Hepatocyte (in vitro differentiated cells): ENCODE data around the gene CC2D2B. TPM values are rescaled to one million over a fixed set of nuclear protein-coding genes. Genes with fewer than 3 reads are reported as not detected.

Experiments
- DNase-seq: peaks from one replicate; pipeline ENCODE4 v3.0.0-alpha.2; 2016; ENCODE audit warnings: low spot score
- H2AFZ ChIP-seq: fragments of 200-600 bp; sonication (generic); 2 replicates; pipeline ENCODE4 v1.6.0; 2016; ENCODE audit warnings: antibody characterized with exemption, mild to moderate bottlenecking
- H3K27ac ChIP-seq: fragments of 200-600 bp; sonication (generic); 2 replicates; pipeline ENCODE4 v1.5.1; 2016; ENCODE audit warnings: mild to moderate bottlenecking
- H3K27me3 ChIP-seq: fragments of 200-600 bp; sonication (generic); 2 replicates; pipeline ENCODE4 v1.6.1; 2016
- H3K36me3 ChIP-seq: fragments of 200-600 bp; sonication (generic); replicated peaks from 2 replicates; pipeline ENCODE4 v1.5.1; 2016; ENCODE audit warnings: low read depth; ENCODE audit not compliant: insufficient read depth
- H3K4me1 ChIP-seq: fragments of 200-600 bp; sonication (generic); 2 replicates; pipeline ENCODE4 v1.5.1; 2016; ENCODE audit warnings: mild to moderate bottlenecking, moderate library complexity; ENCODE audit not compliant: insufficient read depth
- H3K4me2 ChIP-seq: fragments of 200-600 bp; sonication (generic); 2 replicates; pipeline ENCODE4 v1.6.0; 2016
- H3K4me3 ChIP-seq: fragments of 200-600 bp; sonication (generic); 2 replicates; pipeline ENCODE4 v1.5.1; 2016; ENCODE audit warnings: mild to moderate bottlenecking
- H3K79me2 ChIP-seq: fragments of 200-600 bp; sonication (generic); 2 replicates; pipeline ENCODE4 v1.6.0; 2017; ENCODE audit warnings: mild to moderate bottlenecking
- H3K9me2 ChIP-seq: fragments of 200-600 bp; sonication (generic); replicated peaks from 2 replicates; pipeline ENCODE4 v1.6.0; 2017; ENCODE audit warnings: mild to moderate bottlenecking; ENCODE audit not compliant: insufficient read depth
- H3K9me3 ChIP-seq: fragments of 200-600 bp; sonication (generic); 2 replicates; pipeline ENCODE4 v1.5.1; 2016; ENCODE audit warnings: low read depth, mild to moderate bottlenecking
- H4K20me1 ChIP-seq: fragments of 200-600 bp; sonication (generic); 2 replicates; pipeline ENCODE4 v1.6.0; 2016; ENCODE audit warnings: mild to moderate bottlenecking; ENCODE audit not compliant: insufficient read depth, poor library complexity, severe bottlenecking
- EZH2 ChIP-seq: fragments of 200-600 bp; sonication (generic); IDR thresholded peaks from 2 replicates; pipeline ENCODE4 v1.6.1; 2016; ENCODE audit warnings: antibody characterized with exemption, mild to moderate bottlenecking, borderline replicate concordance
- EZH2phosphoT487 ChIP-seq: fragments of 200-600 bp; sonication (generic); IDR thresholded peaks from one replicate; pipeline ENCODE4 v1.6.1; 2018; ENCODE audit warnings: antibody characterized with exemption, mild to moderate bottlenecking, low read depth, moderate library complexity; ENCODE audit not compliant: unreplicated experiment, severe bottlenecking
- WGBS: methylation state at CpG from one replicate; pipeline ENCODE4 v1.1.6; 2016; ENCODE audit warnings: low lambda C conversion rate; ENCODE audit errors: missing lambda C conversion rate; 5-methylcytosine and 5-hydroxymethylcytosine counted together
- polyA plus RNA-seq: library from polyadenylated mRNA; unstranded; fragments of >200 nt; fragmentation: Nextera tagmentation; extraction: Ambion mirVana; gene quantifications from 2 replicates; pipeline ENCODE4 v1.2.1, GENCODE V29; 2016
- total RNA-seq: library from RNA; depleted of rRNA; stranded (reverse); fragments of >200 nt; gene quantifications from 2 replicates; pipeline ENCODE4 v1.2.3, GENCODE V29; 2014
- TF ChIP-seq, protein P1 (sequence below): fragments of 200-600 bp; sonication (generic); IDR thresholded peaks from 2 replicates; pipeline ENCODE4 v1.5.1; 2016; ENCODE audit warnings: antibody characterized with exemption, mild to moderate bottlenecking; ENCODE audit not compliant: poor library complexity

The CC2D2B gene
- total and polyA plus RNA-seq, 2 experiments from 2014 or later, result 0.13 TPM; not detected in 1

DNA sequence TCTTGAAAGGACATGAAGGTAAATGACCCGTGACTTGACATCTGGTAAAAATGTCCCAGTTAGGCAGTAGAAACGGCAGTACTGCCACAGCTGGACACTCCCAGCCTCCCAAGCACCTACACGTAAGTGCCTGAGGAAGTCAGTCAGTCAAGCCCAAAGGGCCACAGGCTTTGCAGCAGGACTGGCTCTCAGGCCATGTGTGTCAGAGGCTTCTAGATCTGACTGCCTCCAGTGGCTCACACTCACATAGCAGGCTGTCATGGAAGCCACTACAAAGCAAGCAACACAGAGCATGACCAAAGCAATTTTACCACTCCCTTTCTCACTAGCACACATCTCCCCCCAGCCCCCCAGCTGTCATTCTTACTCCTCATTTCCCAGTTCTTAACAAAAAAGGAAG lies 117.8 kb downstream of the CC2D2B start:
- H3K9me3 ChIP-seq, result no peaks in the 10 kb centered on the region
- H3K4me2 ChIP-seq, result no peak overlapping the region
- H3K4me3 ChIP-seq, result no peak overlapping the region
- H3K27me3 ChIP-seq, result no peaks in the 10 kb centered on the region
- DNase-seq, result peak; percentile 37
- no peaks in the 10 kb centered on the region for H4K20me1 ChIP-seq
- TF ChIP-seq EZH2 (no peak), EZH2phosphoT487 (no peak)
- TF ChIP-seq, protein P1, sequence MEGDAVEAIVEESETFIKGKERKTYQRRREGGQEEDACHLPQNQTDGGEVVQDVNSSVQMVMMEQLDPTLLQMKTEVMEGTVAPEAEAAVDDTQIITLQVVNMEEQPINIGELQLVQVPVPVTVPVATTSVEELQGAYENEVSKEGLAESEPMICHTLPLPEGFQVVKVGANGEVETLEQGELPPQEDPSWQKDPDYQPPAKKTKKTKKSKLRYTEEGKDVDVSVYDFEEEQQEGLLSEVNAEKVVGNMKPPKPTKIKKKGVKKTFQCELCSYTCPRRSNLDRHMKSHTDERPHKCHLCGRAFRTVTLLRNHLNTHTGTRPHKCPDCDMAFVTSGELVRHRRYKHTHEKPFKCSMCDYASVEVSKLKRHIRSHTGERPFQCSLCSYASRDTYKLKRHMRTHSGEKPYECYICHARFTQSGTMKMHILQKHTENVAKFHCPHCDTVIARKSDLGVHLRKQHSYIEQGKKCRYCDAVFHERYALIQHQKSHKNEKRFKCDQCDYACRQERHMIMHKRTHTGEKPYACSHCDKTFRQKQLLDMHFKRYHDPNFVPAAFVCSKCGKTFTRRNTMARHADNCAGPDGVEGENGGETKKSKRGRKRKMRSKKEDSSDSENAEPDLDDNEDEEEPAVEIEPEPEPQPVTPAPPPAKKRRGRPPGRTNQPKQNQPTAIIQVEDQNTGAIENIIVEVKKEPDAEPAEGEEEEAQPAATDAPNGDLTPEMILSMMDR, result no peak
- WGBS, result 79% methylated on average over 3 of the region's 3 CpGs
- H2AFZ ChIP-seq, result no peak overlapping the region
- no peaks in the 10 kb centered on the region for H3K9me2 ChIP-seq
- no peaks in the 10 kb centered on the region for H3K4me1 ChIP-seq
- H3K36me3 ChIP-seq, result no peaks in the 10 kb centered on the region
- no peak overlapping the region for H3K27ac ChIP-seq
- H3K79me2 ChIP-seq, result no peaks in the 10 kb centered on the region

DNA sequence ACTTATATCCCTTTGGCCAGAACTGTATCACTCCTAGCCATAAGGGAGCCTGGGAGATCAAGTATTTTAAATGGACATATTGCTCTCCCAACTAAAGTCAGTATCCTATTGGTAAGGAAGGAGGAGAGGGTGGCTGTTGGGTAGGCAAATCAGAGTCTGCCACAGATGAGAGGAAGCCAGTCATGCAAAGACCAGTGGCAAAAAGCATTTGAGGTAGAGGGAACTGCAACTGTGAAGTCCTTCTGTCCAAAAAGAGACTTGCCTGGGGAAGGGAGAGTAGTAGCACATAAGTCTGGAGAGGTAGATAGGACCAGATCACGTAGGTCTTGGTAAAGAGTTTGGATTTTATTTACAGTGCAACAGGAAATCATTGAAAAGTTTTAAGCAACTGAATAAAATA lies 126.8 kb downstream of the CC2D2B start:
- no peak overlapping the region for H3K4me2 ChIP-seq
- no peak overlapping the region for H3K27ac ChIP-seq
- no peaks in the 10 kb centered on the region for H3K4me1 ChIP-seq
- no peaks in the 10 kb centered on the region for H3K36me3 ChIP-seq
- no peaks in the 10 kb centered on the region for H3K27me3 ChIP-seq
- no peaks in the 10 kb centered on the region for H4K20me1 ChIP-seq
- no peak overlapping the region for H2AFZ ChIP-seq
- 89% methylated on average over 1 of the region's 1 CpG for WGBS
- TF ChIP-seq, protein P1, result no peak
- TF ChIP-seq EZH2phosphoT487, result no peak
- no peak for TF ChIP-seq EZH2
- H3K9me3 ChIP-seq, result no peaks in the 10 kb centered on the region
- DNase-seq, result no peak
- H3K79me2 ChIP-seq, result no peaks in the 10 kb centered on the region
- no peaks in the 10 kb centered on the region for H3K9me2 ChIP-seq
- no peak overlapping the region for H3K4me3 ChIP-seq

- no peaks in the 10 kb centered on the region for H3K9me2 ChIP-seq
- no peak overlapping the region for H3K4me3 ChIP-seq
- no peaks in the 10 kb centered on the region for H3K27me3 ChIP-seq
- H4K20me1 ChIP-seq, result no peaks in the 10 kb centered on the region
- H3K27ac ChIP-seq, result no peak overlapping the region
- no peaks in the 10 kb centered on the region for H3K4me1 ChIP-seq
- H3K79me2 ChIP-seq, result peaks cover 4% of the 10 kb centered on the region
- DNase-seq, result no peak
- WGBS, result 85% methylated on average over 4 of the region's 4 CpGs
- no peaks in the 10 kb centered on the region for H3K36me3 ChIP-seq
- TF ChIP-seq, protein P1, result no peak
- TF ChIP-seq EZH2 (no peak), EZH2phosphoT487 (no peak)
- H2AFZ ChIP-seq, result no peak overlapping the region
- no peak overlapping the region for H3K4me2 ChIP-seq
- no peaks in the 10 kb centered on the region for H3K9me3 ChIP-seq
These were observed 131.0 kb downstream of the CC2D2B start for GRCh38 chr10:96038476-96039387.
